D341Med (cell line): ENCODE results near the gene ZNF200.
"Not testable (repeated sequence)": the region's sequence is repeated elsewhere in the genome, so short reads cannot be mapped to it uniquely, and the experiment has no call there.

Experiments used
- DNase-seq: peaks from one replicate; pipeline ENCODE4 v3.0.0; 2012; ENCODE audit warnings: low spot score

Gene ZNF200

DNA sequence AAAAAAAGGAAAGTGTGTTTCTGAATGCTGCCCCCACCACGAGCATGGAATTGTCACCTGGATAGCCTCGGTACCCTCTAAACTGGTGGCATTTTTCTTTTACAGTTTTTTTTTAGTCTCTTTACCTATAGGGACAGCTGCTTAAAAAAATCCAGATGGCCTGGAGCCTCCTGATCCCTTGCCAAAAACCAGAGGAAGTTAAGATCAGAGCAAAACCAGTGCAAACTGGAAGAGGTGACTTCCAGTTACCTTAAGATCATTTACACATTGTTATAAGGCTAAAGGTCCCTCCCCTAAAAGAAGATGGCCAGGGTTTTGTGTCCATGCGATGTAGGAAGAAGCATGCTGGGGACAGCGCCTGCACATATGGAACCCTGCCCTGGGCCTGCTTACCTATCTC is 18.0 kb upstream of the ZNF200 start:
- DNase-seq: no peak

DNA sequence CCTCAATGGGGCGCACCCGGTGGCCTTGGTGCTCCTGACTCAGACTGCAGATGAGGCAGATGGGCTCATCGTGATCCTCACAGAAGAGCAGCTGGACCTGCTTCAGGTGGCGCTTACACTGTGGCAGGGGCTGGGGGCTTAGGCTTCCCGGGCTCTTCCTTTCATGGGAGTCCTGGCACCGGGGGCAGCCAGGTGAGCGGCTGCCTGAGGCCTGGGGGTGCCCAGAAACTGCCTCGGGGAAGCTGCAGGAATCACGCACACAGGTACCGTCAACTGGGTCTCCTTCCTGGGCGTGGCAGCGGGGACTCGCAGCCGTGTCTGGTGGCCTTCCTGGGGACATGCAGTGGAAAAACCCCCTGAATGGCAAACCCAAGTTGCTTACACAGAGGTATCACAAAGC is 14.5 kb upstream of the ZNF200 start:
- DNase-seq: no peak

DNA sequence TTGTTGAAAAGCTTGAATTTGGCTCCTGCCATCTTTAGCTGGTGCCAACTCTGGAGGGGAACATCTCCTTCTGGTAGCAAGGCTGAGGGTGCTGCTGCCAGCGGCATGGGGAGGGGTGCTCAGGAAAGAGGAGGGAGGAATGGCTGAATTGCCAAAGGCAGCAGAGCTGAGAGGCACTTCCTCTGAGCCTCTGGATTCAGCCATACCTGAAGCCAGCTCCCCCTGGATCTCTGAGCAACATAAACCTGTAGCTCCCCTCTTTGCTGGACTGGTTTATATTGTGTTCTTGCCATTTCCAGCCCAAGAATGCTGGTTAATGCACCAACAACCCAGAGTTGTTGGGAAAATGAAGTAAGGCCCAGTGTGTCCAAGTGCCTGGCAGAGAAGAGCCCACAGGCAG is 14.1 kb upstream of the ZNF200 start:
- DNase-seq: no peak

DNA sequence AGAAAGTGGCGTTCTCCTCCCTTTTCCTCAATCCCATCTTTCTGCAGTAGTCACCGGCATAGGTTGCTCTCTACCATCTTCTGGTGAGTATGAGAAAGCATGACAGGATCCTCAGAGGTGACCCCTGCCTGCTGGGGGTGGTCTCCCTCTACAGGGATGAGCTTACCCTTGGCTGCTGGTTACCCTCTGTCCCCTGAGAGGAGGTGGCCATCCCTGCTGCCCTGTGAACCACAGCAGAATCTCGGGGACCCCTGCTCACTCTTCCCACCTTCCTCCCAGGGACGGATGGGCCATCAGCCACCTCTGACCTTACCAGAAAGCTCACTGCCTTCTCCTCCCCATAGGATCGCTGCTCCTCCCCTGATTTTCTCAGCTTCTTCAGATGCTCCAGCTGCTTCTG is 13.6 kb upstream of the ZNF200 start:
- DNase-seq: no peak

DNA sequence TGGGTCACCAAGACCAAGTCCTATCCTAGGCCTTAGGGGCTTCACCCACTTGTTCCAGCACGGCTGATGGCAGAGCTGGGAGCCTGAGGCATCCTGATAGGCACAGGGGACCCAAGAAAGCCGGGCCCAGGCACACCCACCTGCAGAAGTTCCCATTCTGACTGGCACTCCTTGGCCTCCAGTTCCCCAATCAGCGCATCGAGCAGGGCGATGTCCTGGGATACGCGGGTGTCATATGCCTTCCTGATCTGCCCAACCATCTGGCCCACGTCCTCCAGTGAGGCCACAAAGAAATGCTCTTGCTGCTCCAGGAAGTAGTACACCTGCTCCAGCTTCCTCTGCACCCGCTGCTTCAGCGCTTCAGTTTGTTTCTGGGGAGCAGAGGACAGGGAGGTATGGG is 11.9 kb upstream of the ZNF200 start:
- no peak for DNase-seq

DNA sequence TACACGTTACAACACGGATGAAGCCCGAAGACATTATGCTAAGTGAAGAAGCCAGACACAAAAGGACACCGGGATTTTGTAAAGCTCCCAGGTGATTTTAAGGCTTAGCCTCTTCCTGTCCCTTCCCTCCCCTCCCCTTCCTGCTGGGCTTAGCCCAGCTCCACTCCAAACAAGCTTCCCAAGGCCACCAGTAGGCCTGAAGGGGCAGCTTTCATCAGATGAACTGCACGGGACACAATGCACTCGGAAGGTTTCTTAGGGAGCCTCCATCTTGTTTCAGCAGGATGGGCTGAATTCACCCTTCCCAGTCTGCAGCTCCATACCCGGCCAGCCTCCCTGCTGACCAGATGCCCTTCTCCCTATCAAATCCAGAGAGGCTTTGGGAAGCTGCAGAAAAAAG is 11.0 kb upstream of the ZNF200 start:
- no peak for DNase-seq

DNA sequence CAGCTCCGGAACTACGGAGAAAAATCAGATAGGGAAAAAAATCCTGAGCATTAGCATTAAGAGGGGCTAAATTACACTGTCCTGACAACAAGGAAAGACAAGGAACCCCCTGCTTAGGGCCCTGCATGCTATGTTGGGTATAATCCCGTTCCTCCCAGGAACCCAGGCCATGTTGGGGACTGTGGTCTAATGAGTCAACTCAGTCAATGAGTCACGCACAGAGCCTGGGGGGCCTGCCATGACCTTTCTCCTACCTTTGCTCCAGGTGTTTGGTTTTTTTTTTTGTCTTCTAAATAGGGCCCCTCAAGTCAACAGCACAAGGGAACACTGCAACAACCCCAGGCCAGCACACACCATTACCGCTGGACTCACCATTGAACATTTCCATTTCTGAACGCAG is 8.9 kb upstream of the ZNF200 start:
- no peak for DNase-seq

DNA sequence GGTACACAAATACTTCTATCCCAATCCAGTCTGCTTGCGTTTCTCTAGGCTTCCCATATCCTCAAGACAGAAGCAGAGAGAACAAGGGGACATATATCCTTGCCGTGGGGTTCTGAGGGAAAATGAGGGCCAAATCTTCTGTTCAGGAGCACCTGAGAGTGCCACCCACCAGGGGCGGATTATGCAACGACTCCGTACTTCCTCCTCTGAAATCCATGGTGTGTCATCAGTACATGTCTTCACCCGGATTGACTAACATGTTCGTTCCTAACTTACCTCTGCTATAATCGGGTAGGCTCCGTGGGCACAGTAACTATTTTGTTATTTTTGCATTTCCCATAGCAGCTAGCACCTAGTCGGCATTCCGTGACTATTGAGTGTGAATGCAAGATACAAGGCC is 7.8 kb upstream of the ZNF200 start:
- no peak for DNase-seq

DNA sequence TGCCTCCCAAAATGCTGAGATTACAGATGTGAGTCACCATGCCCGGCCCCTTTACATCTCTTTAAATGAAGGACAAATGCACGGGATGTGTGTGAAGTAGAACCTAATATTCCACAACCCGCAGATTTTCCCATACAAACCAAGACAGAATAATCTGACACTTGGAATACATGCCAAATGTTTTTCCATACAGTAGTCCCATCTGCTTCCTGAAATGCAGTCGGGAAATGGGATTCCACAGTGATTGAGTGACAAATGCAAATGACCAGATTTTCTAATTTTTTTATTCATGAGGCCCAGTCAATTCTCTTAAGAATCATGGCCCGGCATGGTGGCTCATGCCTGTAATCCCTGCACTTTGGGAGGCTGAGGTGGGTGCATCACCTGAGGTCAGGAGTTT is 6.8 kb upstream of the ZNF200 start:
- no peak for DNase-seq

DNA sequence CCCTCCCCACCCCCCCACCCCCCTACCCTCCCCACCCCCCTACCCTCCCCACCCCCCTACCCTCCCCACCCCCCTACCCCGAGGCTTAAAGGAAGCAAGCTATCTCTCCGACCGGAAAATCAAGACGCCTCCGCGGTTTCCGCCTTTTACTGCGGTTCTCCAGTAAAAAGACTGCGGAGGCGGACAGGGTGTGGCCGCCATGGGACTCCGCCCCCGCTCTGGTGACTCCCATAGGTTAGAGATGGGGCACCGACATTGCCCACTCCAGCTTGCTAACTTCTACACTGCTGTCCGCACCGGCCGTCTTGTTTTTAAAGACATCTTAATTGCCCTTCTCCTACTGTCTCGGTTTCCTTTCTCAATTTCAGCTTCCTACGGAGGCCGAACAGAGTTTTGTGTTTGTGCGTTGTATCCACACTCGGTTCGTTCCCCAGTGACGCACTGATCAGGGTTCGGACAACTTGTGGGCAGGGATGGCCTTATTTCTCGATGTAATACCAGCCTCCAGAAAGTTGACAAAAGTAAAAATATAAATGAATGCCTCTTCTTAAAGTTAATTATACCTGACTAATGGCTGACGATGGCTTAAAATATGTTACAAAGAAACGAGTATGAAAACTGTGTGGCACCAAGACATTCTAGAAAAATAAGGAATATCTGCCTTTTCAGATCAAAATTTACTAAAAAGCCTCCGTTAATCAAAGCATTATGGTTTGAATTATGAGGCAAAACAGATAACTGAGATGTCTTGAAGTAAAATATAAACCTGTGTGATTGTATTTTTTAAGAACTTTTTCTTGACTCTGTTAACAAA is 1.1 kb upstream of the ZNF200 start:
- DNase-seq: no peak

DNA sequence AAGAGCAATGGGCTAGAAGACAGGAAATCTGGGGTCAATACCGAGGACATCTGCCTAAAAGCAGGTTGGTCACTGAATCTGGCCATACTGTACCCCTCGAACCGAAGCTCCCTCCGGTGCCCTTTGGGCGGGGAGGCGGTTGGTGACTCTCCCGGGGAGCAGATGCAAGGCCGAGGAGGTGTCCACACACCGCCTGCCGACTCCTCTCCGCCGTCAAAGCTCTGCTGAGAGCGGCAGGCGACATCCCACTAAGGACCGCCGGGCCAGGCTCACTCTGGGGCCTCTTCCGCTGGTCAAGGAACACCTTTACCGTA is 458 bp downstream of the ZNF200 start:
- no peak for DNase-seq

DNA sequence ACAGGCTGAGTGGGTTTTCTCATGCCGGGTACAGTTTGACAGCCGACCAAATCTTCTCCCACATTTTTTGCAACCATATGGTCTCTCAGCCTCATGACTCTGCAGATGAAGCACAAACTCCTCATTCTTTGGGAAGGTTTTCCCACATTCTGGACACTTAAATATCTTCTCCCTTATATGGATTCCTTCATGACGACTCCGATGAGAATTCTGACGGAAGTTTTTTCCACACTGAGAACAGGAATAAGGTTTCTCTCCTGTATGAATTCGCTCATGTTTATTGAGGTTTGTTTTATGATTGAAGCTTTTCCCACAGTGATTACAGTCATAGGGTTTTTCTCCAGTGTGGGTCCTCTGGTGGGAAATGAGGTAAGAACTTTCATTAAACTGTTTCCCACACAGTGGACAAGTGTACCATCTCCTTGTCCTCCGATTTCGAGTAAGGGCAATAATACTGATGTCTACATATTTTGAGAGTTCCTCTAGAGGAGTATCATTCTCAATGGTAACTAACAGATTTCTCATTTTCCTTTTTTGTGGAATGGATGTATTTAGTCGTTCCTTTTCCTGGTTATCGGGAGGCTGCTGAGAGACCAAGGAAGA is 10.9 kb downstream of the ZNF200 start:
- DNase-seq: no peak

DNA sequence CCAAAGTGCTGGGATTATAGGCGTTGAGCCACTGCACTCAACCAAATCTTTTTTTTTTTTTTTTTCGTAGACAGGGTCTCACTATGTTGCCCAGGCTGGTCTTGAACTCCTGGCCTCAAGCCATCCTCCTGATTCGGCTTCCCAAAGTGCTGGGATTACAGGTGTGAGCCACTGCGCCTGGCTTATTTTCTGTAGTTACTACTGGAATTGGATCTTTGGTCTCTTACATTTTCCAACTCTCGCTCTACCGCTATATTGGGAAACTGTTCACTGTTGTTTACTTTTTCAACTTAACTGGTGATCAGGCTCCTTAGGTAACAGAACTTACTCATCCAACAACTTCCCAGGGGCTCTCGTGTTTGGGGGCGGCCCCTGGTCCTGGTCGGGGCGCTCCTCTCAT is 14.1 kb downstream of the ZNF200 start:
- DNase-seq: no peak

DNA sequence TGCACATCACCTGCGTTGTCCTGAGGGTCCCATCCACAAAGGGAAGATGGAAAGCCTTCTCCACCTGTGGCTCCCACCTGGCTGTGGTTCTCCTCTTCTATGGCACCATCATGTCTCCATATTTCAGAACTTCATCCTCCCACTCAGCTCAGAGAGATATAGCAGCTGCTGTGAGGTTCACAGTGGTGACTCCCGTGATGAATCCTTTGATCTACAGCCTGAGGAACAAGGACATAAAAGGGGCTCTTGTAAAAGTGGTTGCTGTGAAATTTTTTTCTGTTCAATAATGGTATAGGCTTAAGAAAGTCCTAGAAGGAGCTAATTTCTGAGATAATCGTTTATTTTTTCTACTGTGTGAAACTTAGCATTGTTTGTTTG is 18.7 kb downstream of the ZNF200 start:
- DNase-seq: no peak

DNA sequence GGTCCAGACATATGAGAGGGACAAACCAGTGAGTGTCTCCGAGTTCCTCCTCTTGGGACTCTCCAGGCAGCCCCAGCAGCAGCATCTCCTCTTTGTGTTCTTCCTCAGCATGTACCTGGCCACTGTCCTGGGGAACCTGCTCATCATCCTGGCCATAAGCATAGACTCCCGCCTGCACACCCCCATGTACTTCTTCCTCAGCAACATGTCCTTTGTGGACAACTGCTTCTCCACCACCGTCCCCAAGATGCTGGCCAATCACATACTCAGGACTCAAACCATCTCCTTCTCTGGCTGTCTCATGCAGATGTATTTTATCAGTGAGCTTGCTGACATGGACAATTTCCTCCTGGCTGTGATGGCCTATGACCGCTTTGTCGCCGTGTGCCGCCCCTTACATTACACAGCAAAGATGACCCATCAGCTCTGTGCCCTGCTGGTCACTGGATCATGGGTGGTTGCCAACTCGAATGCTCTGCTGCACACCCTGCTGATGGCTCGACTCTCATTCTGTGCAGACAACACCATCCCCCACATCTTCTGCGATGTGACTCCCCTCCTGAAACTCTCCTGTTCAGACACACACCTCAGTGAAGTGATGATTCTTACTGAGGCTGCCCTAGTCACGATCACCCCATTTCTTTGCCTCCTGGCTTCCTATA is 19.2 kb downstream of the ZNF200 start:
- DNase-seq: no peak

DNA sequence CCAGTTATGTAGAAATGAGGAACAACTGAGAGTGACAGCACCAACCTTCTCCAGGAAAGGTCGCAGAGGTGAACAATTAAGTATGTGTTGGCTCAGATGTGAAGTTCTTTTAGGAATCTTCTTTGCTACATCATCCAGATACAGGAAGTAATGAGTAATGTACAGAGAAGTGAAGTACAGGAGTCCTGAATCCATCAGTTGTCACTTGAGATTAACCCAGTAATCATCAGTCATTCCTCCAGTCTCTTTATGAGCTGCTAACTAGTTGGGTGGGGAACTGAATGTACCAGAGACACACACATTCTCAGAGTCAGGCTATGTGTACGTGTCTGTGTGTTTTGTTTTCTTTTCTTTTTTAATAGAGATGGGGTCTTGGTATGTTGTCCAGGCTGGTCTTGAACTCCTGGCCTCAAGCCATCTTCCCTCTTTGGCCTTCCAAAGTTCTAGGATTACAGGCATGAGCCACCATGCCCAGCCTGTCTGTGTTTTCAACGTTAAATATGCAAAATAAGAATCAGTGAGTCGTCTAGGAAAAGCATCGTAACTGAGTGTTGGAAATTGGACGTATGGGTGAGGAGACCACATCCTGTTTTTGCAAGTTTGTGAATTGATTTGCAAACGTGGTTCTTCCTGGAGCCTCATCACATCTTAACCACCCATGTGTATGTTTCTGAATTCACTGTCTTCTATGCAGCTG is 19.9 kb downstream of the ZNF200 start:
- no peak for DNase-seq

DNA sequence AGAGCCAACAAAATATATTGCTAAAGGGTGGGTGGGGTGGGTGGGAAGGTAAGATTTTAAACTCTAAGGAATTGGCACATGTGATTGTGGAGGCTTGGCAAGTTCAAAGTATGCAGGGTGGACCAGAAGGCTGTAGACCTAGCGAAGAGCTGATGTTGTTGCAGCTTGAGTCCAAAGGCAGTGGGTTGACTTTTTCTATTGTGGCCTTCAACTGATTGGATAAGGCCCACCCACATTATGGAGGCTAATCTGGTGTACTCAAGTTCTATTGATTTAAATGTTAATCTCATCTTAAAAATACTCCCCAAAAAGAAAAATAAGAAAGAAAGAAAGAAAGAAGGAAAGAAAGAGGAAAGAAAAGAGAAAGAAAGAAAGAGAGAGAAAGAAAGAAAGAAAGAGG is 22.4 kb downstream of the ZNF200 start:
- DNase-seq: no peak

DNA sequence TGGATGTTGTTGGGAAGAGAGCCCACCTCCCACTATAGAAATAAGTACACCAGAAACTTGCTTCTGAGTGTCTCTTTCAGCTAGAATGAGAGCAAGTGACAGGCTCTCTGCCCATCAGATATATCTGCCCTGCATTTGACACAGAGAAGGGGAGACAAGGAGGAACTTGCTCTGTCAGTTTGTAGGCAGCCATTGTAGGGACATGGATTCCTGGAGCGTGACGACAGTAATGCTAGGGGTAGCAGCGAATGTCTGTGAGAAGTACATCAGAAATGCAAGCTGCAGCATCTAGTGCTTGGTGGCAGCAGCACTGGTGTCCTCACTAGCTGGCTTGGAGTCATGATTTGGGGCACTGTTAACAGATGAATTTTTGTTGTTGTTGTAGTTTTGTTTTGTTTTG is 23.0 kb downstream of the ZNF200 start:
- DNase-seq: no peak

DNA sequence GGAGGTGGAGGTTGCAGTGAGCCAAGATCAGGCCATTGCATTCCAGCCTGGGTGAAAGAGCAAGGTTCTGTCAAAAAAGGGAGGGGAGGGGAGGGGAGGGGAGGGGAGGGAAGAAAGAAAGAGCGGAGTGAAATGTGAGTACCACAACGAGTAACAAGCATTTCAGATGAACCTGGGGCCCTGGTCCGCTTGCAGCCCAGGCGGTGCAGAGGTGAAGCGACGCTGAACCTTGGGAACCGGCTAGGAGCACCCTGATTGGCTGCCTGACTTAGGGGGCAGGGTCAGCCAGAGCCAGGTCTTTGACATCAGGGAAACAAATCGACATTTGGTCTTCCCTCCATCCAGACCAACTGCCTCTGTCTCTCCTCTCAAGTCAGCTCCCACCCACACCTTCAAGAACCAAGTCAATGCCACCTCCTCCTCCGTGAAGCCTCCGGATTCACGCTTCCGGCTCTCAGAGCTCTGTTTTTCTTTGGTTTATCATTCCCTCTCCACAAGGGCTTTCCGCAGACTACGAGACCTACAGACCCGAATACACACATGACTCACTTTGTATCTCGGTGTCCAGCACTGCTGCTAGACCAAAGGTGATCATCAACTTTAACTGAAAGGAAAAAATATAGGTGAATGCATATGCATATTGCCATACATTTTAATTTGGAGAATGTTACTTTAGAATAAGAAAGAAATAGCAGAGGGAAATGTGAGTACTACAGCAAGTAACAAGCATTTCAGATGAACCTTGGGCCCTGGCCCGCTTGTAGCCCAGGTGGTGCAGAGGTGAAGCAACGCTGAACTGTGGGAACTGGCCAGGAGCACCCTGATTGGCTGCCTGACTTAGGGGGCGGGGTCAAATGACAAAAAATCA is 27.6 kb downstream of the ZNF200 start:
- DNase-seq: no peak

DNA sequence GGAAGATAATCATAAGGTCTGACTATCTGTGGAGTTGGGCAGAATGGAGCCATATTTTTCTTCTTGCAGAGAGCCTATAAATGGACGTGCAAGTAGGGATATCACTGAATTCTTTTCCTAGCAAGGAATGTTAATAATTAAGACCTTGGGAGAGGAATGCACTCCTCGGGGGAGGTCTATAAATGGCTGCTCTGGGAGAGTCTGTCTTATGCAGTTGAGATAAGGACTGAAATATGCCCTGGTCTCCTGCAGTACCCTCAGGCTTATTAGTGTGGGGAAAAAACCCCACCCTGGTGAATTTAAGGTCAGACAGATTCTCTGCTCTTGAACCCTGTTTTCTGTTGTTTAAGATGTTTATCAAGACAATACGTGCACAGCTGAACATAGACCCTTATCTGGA is 29.0 kb downstream of the ZNF200 start:
- DNase-seq: not testable (repeated sequence)

DNA sequence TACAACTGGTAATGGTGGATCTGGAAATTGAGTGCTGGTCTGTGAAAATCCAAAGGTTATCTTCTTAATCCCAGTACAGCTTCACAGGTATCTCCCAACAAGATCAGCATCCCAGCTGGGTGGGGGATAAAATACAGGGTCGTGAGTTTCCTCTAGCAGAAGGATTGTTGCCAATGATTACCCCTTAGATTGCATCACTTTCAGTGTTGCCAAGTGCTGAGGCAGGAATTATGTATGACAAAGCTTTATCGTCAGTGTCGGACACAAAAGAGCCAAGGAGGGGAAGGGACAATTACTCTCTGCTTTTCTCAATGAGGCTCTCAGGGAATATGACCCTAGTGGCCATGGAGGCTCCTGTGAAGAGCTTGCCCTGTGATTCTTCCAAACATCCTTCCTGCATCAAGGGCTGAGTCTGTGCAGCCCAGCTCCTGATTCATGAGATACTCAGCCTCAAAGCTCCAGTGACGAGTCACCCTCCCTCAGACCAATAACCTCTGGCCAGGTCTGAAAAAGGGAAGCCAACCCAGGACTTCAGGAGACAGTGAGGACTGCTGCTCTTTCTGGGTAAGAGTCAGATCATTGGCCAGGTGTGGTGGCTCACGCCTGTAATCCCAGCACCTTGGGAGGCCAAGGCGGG is 31.9 kb downstream of the ZNF200 start:
- DNase-seq: no peak
